Sigmoid colon (tissue), 4 donors: ENCODE measurements around the gene SLC35F1.

Source experiments
- POLR2A ChIP-seq, 2 donors: fragments of 450-650 bp; IDR thresholded peaks; one replicate each; pipeline ENCODE4 v1.6.1; 2016; ENCODE audit warnings: antibody characterized with exemption in 2 of 2, mild to moderate bottlenecking in 2 of 2, moderate library complexity in 2 of 2
- POLR2AphosphoS5 ChIP-seq, 4 donors: sonication (generic); formaldehyde crosslinking; IDR thresholded peaks; one replicate each; pipeline ENCODE4 v1.6.1; 2017; ENCODE audit warnings: antibody characterized with exemption in 4 of 4
- TF ChIP-seq, protein P1 (sequence below), 4 experiments: fragments of 450-650 bp in 3 of 4; fragments of 200-600 bp in 1 of 4; IDR thresholded peaks; one replicate each; pipeline ENCODE4 v1.5.1; 2016 to 2019; ENCODE audit warnings: antibody characterized with exemption in 4 of 4, mild to moderate bottlenecking in 3 of 4, moderate library complexity in 2 of 4

DNA sequence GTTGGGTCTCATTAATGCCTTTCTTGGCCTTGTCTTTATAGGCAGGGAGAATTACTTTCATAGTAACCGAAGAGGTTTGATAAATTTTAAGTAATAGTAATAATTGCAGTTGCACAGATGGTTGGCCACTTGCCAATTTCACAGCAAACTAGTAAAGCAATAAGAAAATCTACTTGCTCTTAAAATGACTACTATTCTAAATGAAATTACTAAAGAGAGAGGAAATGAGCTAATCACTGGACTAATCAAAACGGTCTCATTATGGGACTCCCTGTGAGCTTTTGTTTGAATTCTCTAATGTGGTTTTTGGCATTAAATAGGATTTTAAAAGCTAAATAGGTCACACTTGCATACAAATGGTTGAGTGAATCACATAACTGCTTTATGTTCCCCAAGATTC, 413.6 kb downstream of the SLC35F1 start:
- TF ChIP-seq POLR2A (IDR thresholded peaks at IDR 0.05): no peak
- TF ChIP-seq, protein P1, sequence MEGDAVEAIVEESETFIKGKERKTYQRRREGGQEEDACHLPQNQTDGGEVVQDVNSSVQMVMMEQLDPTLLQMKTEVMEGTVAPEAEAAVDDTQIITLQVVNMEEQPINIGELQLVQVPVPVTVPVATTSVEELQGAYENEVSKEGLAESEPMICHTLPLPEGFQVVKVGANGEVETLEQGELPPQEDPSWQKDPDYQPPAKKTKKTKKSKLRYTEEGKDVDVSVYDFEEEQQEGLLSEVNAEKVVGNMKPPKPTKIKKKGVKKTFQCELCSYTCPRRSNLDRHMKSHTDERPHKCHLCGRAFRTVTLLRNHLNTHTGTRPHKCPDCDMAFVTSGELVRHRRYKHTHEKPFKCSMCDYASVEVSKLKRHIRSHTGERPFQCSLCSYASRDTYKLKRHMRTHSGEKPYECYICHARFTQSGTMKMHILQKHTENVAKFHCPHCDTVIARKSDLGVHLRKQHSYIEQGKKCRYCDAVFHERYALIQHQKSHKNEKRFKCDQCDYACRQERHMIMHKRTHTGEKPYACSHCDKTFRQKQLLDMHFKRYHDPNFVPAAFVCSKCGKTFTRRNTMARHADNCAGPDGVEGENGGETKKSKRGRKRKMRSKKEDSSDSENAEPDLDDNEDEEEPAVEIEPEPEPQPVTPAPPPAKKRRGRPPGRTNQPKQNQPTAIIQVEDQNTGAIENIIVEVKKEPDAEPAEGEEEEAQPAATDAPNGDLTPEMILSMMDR (IDR thresholded peaks at IDR 0.05): no peak
- no peak for TF ChIP-seq POLR2AphosphoS5 (IDR thresholded peaks at IDR 0.05)
